ENCODE results near the gene ST8SIA5.

Gene ST8SIA5

DNA sequence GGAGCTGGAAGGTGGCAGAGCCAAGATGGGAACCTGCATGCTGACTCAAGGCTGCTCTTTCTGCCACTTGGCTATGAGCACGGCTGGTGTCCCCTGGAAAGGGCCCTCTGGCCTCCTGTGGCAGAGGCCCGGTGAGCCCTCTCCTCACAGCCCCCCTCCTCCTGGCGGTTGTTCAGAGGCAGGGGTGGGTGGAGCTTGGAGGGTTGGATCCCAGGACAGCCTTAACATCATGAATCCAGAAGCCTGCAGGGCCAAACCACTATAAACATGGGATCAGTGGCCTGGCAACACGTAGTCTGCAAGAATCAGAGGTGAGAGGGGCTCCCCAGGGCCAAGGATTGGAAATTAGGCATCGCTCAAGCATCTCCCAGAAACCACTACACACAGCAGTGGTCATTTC, 51.3 kb downstream of the ST8SIA5 start:
- DNase-seq: no peak

DNA sequence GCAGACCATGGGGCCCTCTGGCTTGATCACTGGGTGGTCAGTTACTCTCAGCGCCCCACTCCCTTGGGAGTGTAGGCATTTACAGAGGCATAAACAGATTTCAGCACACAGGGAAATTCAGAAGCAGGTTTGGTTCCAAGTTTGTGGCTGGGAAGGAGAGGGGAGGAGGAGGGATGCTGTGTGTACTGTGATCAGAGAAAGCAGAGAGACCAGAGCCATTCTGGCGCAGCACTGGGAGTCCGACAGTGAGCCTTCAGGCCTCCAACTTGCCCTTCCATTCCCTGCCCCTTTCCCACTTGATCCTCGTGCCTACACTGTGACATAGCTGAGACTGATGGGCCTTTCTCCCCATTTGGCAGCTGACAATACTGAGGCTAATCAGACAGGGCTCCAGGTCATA, 52.0 kb downstream of the ST8SIA5 start:
- no peak for DNase-seq

DNA sequence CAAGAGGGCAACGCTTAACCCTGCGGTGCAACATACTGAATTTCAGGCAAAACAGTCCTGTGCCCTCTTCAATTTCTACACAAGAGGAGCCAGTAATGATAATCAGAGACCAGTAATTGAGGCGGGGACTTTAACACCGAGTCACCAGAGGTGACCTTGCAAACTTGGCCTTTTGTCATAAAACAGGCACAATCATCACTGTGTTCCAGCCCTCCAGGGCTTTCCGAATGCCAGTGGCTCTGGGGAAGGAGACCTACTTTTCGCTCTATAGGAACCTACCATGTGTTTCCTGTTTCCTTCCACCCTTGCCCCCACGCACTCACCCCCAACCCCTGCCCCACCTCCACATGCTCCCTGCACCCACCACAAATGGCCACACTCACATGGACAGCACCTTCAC, 52.7 kb downstream of the ST8SIA5 start:
- DNase-seq: no peak

DNA sequence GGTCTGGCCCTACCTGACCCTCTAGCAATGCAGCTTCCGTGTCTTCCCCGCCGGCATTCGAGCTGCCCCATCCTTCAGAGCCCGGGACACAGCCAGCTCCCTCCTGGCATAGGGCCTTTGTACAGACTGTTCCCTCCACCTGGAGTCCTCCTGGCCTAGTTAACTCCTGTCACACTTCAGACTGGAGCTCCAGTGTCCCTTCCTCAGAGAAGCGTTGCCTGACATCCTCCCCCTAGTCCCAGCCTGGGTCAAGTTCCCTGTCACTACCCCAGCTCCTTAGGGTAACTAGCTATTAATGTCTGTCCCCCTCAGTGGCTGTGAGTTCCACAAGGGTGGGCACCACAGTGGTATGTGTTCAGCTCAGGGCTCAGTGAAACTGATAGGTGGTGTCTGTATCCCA, 54.4 kb downstream of the ST8SIA5 start:
- no peak for DNase-seq

DNA sequence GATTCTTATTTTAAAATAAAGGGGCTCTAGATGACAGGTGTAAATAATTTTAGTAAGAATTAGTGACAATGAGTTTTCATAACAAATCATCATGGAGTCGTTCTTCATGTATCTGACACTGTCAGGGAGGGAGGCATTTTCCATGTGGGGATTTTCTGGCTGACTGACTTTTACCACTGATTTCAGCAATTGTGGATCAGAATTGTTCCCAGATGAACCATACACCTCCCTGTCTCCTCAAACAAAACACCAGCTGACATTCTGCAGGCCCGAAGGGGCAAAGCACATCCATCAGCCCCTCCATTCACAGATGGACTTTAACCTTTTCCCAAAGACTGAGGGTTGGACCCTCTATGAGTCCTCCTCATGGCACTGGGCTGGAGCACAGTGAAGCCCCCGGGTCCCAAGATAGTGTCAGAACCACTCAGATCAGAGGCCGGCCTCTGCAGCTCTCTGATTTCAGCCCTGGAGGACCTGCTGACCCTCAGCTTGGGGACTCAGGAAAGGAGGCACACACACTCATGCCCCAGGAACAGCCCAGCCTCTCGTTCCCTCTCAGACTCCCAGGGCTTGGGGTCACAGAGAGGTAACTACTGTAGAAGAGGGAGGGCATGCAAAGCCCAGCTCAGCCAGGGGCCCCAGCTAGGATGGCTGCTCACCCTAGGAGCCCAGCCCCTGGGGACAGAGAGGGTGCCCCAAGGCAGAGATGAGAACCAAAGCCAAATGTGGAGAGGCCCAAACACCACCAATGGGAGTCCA, 56.6 kb downstream of the ST8SIA5 start:
- DNase-seq: no peak

DNA sequence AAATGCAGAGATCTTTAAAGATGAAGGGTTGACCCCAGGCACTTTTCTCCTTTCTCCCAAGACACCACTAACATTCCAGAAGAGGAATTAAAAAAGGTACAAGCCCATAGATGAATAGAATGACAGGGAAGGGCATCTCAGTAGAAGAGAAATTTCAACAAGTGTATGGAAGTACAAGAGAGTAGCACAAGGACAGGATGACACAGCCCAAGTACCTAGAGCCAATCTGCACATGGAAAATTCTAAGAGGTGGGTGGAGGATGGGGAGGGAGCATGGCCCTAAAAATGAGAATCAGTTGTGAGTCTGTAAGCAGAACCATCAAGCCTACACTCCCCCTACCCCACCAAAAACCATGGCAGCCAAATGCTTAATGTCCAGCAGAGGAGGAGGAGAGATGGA, 60.2 kb downstream of the ST8SIA5 start:
- DNase-seq: no peak

DNA sequence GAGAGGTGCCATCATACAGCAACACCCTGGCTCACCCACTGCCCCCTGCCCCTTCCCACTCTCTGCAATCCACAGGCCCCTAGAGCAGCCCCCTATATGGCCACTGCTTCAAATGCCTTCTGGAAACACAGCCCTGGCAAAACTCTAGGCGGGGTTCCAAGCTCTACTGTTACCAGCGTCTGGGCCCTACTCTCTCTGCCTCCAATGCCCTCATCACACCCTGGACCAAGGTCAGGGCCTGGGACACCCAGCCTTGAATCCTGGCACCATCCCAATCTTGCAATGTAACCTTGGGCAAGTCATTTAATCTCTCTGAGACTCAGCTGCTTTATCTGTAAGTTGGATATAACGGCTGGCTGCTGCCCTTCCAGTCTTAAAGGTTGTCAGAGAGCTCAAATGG, 60.6 kb downstream of the ST8SIA5 start:
- DNase-seq: no peak

DNA sequence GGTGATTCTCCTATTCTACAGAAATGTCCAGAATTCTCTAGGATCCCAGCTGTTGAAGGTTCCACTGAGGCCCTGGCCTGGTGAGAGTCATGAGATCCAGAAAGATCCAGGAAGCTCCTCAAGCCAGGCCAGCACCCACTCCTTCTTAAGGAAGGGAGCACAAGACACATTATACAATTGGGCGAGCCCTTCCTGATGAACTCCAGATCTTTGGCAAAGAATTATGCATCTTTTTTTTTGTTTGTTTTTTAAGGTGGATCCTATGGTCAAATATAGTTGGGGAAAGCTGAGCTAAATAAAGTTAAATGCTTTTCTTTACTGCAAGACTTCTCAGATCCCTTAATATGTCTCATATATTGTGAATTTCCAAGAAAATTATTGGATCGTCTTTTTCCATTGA, 62.9 kb downstream of the ST8SIA5 start:
- DNase-seq: no peak

DNA sequence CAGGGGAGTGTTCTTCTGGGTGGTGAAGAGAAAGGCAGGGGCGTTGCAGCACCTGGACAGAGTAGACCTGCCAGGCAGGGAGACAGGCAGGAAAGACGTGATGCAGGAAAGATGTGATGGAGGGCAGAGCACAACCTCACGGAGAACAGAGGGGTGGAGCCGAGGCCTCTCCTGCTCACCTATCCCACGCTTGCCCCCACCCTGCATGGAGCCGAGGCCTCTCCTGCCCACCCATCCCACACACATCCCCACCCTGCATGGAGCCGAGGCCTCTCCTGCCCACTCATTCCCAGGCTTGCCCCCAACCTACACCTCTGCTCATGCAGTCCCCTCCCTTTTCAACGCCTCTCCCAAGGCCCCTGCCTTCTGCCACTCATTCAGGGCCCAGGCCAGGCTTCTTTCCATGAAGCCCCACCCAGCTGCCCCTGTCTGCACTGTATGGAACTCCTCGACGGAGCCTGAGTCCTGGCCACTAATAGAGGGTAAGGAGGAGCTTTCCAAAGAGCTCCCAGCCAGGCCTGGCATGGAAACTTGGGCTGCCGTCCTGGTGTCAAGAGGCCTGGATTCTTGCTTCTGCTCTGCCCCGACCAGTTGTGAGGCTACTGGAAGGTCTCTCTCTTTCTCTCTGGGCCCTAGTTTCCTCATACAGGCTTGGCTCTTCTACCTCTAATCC, 67.9 kb downstream of the ST8SIA5 start:
- DNase-seq: no peak

DNA sequence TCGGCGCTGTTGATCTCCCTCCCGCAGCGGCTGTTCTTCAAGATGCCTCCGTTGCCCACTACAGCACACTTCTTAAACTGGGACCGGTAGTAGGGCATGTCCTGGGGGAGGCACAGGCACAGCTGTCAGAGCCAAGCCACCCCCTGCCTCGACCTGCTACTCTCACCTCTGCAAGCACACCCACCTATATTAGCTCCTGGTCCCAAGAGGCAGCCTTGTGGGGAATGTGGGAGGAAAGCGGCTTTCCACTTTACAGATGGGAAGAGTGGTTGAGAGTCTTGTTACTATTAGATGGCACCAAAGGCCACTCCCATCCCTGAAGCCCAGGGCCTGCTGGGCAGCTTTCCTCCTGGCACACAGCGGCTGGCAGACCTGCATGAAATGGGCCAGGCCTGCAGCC, 70.7 kb downstream of the ST8SIA5 start:
- no peak for DNase-seq

DNA sequence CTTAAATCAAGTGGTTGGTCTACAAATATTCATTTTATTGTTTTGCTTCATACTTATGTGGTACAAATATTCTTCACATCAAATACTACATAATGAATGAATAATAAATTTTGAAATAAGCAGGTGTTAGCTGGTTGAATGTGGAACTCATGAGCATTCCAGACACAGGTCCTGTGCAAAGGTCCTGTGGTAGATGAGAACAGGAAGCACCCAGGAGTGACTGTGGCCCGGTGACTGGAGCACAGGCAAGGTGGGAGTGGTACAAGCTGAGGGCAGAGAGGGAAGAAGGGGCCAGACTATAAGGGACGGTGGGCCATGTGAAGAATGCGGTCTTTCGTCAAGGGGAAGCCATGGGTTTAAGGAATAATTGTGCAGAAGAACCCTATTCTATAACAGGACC, 73.6 kb downstream of the ST8SIA5 start:
- DNase-seq: no peak

DNA sequence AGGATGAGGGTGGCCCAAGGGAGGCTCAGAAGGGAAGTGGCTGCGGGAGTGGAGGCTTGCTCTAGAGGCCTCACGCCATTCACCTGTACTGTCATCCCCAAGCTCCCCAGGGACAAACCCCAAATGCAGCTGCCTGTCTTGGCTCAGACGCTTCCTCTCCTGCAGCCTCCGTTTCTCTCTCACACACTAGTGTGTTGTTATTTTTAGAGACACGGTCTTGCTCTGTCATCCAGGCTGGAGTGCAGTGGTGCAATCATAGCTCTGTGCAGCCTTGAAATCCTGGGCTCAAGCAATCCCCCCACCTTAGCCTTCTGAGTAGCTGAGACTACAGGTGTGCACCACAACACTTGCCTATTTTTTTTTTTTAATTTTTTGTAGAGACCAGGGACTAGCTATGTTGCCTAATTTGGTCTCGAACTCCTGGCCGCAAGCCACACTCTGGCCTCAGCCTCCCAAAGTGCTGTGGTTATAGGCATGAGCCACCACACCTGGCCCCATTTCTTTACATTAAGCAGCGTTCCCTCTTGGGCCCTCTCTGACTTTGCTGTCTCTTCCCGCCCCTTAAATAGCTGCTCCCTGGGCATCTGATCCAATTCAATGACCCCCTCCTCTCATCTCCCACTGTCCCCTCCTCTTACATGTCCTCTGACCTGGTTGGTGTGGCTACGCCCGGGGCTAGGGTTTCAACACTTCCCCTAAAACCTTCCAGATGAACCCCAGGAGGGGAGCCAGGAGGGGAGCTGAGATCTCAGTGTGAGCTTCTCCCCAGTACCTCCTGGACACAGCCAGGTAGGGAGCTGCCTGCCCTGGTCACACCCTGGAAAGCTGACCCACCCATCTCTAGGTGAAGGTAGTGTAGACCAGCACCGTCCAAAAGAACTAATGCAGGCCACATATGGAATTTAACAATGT, 75.8 kb downstream of the ST8SIA5 start:
- no peak for DNase-seq

DNA sequence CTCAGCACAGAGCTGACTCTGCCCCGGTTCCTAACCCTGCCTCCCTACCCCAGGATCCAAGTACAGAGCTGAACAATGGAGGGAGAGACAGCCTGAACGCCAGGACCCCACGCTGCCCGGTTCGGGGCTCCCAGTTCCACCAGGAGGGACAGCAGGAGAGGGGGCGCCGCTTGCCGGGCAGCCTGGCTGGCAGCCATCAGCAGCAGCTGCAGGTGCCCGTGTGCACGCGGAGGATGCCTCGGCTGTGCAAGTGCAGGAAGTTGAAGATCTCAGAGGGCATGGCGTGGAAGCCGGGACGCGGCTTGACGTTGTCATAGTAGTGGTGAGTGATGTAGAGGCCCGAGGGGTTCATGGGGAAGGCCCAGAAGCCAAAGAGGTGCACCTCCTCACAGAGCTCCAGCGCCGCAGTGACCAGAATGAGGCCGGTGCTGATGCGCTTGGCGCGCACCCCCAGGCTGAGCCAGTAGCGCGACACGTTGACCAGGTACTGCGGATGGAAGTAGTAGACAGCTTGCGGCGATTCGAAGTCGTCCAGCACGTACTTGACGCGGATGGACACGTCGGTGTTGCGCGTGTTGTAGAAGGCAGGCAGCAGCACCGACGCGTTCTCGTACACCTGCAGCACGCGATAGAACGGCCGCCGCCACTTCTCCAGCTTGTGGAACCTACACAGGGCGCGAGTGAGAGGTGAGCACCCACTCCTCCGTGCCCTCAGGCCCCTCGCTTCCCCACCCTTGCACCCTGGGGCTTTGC, 76.8 kb downstream of the ST8SIA5 start:
- DNase-seq: no peak

DNA sequence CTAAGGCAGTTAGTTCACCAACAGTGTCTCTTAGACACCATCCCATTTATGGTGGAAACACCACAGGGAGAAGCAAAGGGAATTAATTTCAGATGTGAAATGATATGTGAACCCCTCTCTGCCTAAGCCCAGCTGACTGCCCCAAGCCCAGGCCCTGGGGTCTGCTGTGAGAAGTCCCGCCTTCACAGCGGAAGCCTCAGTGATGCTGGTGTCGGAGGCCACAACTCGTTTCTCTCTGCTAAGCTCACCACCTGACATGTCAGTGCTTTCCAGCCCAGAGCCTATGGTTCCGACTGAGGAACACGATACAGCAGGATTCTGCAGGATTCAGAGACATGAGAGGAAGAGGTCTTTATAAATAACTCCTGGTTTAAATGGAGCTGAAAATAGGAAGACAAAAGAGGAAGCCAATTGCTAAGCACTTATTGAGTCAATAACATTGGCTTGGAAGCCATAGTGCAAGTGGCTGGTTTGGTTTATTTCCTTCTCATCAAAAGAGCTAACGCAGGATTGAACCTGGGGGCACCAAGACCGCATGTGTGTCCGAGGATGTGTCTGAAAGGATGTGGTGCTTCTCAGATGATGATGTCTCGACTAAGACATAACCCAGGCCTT, 78.0 kb downstream of the ST8SIA5 start:
- DNase-seq: no peak

DNA sequence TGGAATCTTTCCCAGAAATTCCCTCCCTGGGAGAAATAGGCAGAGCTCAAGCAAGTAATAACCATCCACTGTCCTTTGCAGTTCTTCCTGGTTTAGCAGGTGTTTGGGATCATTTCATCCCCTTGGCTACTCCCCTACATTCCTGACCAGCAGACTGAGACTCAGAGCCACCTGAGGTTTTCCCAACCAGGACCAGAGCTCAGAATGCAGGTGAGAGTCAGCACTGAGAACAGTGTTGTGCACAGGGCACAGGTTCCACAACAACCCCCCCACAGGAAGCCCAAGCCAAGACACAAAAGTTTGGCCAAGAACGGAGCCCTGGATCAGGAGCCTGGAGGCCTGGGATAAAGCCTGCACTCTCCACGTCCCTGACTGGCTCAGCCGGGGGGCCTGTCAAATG, 78.8 kb downstream of the ST8SIA5 start:
- DNase-seq: no peak

DNA sequence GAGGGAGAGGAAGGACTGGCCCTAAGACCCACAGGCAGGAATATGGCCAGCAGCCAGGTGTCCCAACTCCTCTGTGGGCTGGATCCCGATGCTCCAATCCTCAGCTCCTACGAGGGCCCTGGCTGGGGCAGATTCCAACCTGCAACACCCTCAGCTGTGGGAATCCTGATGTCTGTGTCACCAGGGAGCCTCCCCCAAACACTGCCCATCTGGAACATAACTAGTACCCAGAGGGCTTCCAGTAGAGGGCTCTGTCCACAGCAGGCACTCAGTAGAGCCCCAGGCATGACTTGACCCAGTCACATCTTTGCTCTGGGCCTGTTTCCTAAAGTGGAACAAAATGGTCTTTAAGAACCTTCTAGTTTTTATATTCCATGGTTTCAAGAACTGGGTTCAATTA, 79.2 kb downstream of the ST8SIA5 start:
- DNase-seq: no peak

DNA sequence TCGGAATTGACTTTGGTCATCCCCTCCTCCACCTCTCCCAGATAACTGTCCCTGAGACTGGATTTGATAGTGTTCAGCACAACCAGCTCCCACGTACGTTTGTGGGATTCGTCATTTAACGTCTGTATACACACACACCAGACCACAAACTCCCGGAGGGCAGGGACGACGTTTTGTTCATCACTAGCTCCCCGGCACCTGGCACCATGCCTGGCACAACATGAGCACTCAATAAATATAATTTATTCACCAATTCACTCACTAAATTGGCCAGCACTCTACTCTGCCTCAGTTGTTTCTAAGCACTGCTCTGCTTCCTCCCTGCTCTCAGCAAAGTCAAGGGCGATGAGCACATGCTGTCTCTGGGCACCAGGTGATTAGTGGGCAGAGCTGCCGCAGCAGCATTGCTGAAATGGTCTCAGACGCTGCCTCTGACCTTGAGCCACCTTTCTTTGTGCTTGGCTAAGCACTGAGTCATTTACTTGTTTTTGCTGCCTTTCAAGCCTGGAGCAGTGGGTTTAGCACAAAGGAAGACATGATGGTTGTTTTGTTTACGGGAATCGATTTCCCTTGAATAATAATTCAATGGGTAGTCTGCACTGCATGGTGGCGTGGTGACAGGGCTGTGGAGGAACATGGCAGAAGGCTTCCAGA, 80.5 kb downstream of the ST8SIA5 start:
- no peak for DNase-seq

DNA sequence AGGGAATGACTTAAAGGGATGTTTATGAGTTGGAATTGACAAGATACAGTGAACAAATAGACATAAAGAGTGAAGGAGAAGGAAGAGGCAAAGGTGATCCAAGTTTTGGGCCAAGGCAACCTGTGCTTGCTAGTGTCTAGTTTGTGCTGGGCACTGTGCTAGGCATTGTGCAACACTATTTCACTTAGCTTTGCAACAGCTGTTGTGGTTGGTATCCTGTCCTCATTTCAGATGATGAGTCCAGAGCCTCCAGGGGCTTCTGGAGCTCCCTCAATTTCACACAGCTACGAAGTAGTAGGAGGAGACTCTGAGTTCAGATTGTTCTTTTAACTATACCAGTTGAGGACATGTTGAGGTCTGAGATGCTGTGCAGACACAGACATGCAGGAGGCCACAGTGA, 81.7 kb downstream of the ST8SIA5 start:
- no peak for DNase-seq

DNA sequence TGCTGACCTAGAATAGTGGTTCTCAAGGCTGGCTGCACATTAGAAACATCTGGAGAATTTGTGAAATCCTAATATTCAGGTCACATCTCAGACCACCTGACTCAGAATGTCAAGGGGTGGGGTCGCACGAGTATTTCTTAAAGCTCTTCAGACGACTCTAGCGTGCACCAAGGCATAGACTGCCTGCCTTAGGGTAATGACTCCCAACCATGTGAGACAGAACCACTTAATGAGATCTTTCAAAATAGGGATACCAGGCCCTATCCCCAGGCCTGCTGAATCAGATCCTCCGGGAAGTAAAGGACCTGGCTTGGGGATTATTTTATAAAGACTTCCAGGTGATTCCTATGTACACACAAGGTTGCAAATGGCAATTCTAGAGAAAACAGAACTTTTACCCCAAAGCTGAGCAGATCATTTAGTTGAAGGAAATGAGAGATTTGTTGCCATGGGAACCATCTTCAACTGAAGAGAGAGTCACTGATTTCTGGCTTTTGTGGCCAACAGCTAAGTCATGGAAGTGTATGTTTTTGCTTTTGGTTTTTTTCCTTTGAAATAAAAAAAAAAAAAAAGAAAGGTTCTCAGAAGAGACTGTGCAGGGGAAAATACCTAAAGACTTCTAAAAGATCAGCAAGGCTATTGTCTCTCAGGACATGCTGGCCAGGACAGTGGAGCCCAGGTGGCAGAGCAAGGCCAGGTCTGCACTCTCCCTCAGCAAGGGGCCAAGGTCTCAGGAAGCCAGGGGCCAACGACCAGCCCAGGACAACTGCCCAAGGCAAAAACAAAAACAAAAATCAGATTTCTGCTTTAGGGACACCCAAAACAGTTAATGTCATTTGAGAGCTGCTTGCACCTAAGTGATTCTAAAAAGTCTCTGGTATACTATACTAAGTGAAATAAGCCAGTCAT, 84.5 kb downstream of the ST8SIA5 start:
- DNase-seq: no peak

DNA sequence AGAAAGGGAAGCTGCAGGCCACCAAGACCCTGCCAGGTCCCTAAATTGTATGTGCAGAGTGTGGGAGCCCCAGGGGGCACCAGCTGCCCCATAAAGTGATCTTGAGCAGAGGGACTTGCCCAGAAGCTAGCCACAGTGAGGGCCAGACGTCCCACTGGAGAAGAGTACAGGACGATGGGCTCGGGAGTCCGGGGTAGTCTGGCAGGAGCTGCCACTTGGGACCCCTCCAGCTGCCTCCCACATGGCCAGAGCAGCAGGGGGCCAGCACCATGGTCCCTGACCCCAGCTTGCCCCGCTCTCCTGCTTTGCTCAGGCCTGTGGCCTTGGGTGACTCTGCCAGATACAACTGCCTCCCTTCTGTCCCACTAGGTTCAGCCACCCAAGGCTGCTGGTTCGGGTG, 88.2 kb downstream of the ST8SIA5 start:
- DNase-seq: no peak

DNA sequence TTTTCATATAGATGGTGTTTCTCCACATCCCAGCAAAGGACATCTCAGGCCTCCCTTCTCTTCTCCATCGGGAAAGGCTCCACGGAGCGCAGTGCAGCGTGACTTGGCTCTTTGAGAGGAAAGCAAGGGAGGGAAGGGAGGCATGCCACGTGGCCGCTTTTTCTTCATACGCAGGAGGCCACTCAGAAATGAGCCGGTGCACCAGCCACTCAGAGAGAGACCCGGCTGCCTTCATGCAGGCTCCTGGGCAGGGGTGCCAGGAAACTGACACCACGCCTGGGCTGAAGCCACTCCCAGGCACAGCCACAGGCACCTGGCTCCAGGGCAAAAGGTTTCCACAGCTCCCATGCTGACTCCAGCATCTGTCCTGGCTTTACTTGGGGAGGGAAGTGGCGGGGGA, 88.7 kb downstream of the ST8SIA5 start:
- DNase-seq: no peak
